ENCODE results near the gene LRRN2. TPM values are rescaled to one million over a fixed set of nuclear protein-coding genes. Genes with fewer than 3 reads are reported as not detected.
"Not testable (repeated sequence)": the region's sequence is repeated elsewhere in the genome, so short reads cannot be mapped to it uniquely, and the experiment has no call there.

LRRN2 gene
- total RNA-seq, 2 donors from 2014 or later, result 0.33 to 1.6 TPM

GRCh38 chr1:204630132-204630905 lies 55.2 kb downstream of the LRRN2 start:
- Histone ChIP-seq H3K4me1 (no peaks in the 10 kb centered on the region), H3K36me3 (replicated peaks in 1 of 2; ENCODE audit: insufficient read depth in 1 of 2, low read depth in 2 of 2) (no peaks in the 10 kb centered on the region), H3K9me3 (no peaks in the 10 kb centered on the region), H3K27ac (no peak overlapping the region), H3K4me3 (no peak overlapping the region), H3K27me3 (peaks cover 0 to 4% of the 10 kb centered on the region in 2 donors)
- no peak for DNase-seq
- TF ChIP-seq POLR2A (IDR thresholded peaks at IDR 0.05), result no peak
- no peak for TF ChIP-seq CTCF (IDR thresholded peaks at IDR 0.05)
- WGBS, 2 donors, result 34 to 47% methylated on average over 19 of the region's 19 CpGs
- intact Hi-C loops (cut with DNase I), result no loop called here
- no peak for ATAC-seq

GRCh38 chr1:204629459-204629858 lies 56.1 kb downstream of the LRRN2 start:
- H3K27ac ChIP-seq; H3K27me3 ChIP-seq; intact Hi-C loops (cut with DNase I); H3K9me3 ChIP-seq; H3K36me3 ChIP-seq (replicated peaks in 1 of 2; ENCODE audit: insufficient read depth in 1 of 2, low read depth in 2 of 2); H3K4me3 ChIP-seq; DNase-seq; ATAC-seq; H3K4me1 ChIP-seq: not testable (repeated sequence)
- 86 to 93% methylated on average over 6 of the region's 6 CpGs for whole genome bisulfite sequencing, 2 donors

GRCh38 chr1:204628868-204629267 lies 56.7 kb downstream of the LRRN2 start:
- intact Hi-C loops (cut with DNase I), result no loop called here
- Histone ChIP-seq H3K4me1 (no peaks in the 10 kb centered on the region), H3K9me3 (no peaks in the 10 kb centered on the region), H3K27me3 (peaks cover 0 to 4% of the 10 kb centered on the region in 2 donors), H3K4me3 (no peak overlapping the region), H3K36me3 (replicated peaks in 1 of 2; ENCODE audit: insufficient read depth in 1 of 2, low read depth in 2 of 2) (no peaks in the 10 kb centered on the region), H3K27ac (no peak overlapping the region)
- DNase-seq, result no peak
- no peak for ATAC-seq
- TF ChIP-seq CTCF (IDR thresholded peaks at IDR 0.05) (no peak), POLR2A (IDR thresholded peaks at IDR 0.05) (no peak)
- 71 to 79% methylated on average over 3 of the region's 3 CpGs for WGBS, 2 donors

GRCh38 chr1:204627436-204627835 lies 58.1 kb downstream of the LRRN2 start:
- ATAC-seq (no peak), DNase-seq (no peak)
- Histone ChIP-seq H3K27ac (no peak overlapping the region), H3K4me3 (no peak overlapping the region), H3K4me1 (no peaks in the 10 kb centered on the region), H3K36me3 (replicated peaks in 1 of 2; ENCODE audit: insufficient read depth in 1 of 2, low read depth in 2 of 2) (no peaks in the 10 kb centered on the region), H3K9me3 (no peaks in the 10 kb centered on the region), H3K27me3 (peaks cover 0 to 4% of the 10 kb centered on the region in 2 donors)
- intact Hi-C loops (cut with DNase I), result no loop called here
- TF ChIP-seq CTCF (IDR thresholded peaks at IDR 0.05), result no peak
- no peak for TF ChIP-seq POLR2A (IDR thresholded peaks at IDR 0.05)
- 65 to 81% methylated on average over 4 of the region's 4 CpGs for WGBS, 2 donors

GRCh38 chr1:204626381-204626780 lies 59.2 kb downstream of the LRRN2 start:
- 62 to 79% methylated on average over 7 of the region's 7 CpGs for WGBS, 2 donors
- no peaks in the 10 kb centered on the region for H3K9me3 ChIP-seq
- intact Hi-C loops (cut with DNase I), result no loop called here
- TF ChIP-seq POLR2A (IDR thresholded peaks at IDR 0.05), result no peak
- TF ChIP-seq CTCF (IDR thresholded peaks at IDR 0.05), result no peak
- DNase-seq (no peak), ATAC-seq (no peak)
- H3K27me3 ChIP-seq, result peaks cover 0 to 4% of the 10 kb centered on the region in 2 donors
- no peak overlapping the region for H3K27ac ChIP-seq
- no peak overlapping the region for H3K4me3 ChIP-seq
- no peaks in the 10 kb centered on the region for H3K36me3 ChIP-seq (replicated peaks in 1 of 2; ENCODE audit: insufficient read depth in 1 of 2, low read depth in 2 of 2)
- no peaks in the 10 kb centered on the region for H3K4me1 ChIP-seq

All from body of pancreas (tissue), 4 donors.